Urinary bladder (tissue), 4 donors: ENCODE data around the gene OSTF1. TPM values are rescaled to one million over a fixed set of nuclear protein-coding genes. Genes with fewer than 3 reads are reported as not detected.

ENCODE experiments used
- DNase-seq: peaks from one replicate; pipeline ENCODE4 v3.0.0-alpha.2; 2015; ENCODE audit errors: extremely low spot score
- H3K27ac ChIP-seq: one replicate; pipeline ENCODE4 v1.5.1; 2013; ENCODE audit warnings: low read depth, mild to moderate bottlenecking, moderate library complexity
- H3K36me3 ChIP-seq: one replicate; pipeline ENCODE4 v1.6.1; 2013; ENCODE audit warnings: mild to moderate bottlenecking, moderate library complexity; ENCODE audit not compliant: insufficient read depth
- H3K4me1 ChIP-seq: one replicate; pipeline ENCODE4 v1.6.1; 2013; ENCODE audit warnings: mild to moderate bottlenecking, moderate library complexity; ENCODE audit not compliant: insufficient read depth
- H3K4me3 ChIP-seq: one replicate; pipeline ENCODE4 v1.5.1; 2013; ENCODE audit warnings: low read depth, low read length
- whole genome bisulfite sequencing: extraction: QIAGEN DNeasy Blood & Tissue Kit; methylation state at CpG from one replicate; pipeline ENCODE4 v1.1.7; 2013; 5-methylcytosine and 5-hydroxymethylcytosine counted together
- polyA plus RNA-seq: library from polyadenylated mRNA; stranded (reverse); fragments of 200-250 nt; gene quantifications from one replicate; pipeline ENCODE4 v1.2.3, GENCODE V29; 2013
- total RNA-seq: library from RNA; depleted of rRNA; stranded (reverse); fragments of >200 nt; gene quantifications from one replicate; pipeline ENCODE4 v1.2.3, GENCODE V29; 2014
- donor health status: healthy with polysubstance abuse.
- donor health status: healthy.

The OSTF1 gene
- total and polyA plus RNA-seq, 2 donors: 32.7 to 32.9 TPM

GRCh38 chr9:75092766-75093165, 4.5 kb downstream of the OSTF1 start:
- no peak overlapping the region for H3K27ac ChIP-seq
- H3K36me3 ChIP-seq: no peaks in the 10 kb centered on the region
- no peak overlapping the region for H3K4me3 ChIP-seq
- DNase-seq: no peak
- no peaks in the 10 kb centered on the region for H3K4me1 ChIP-seq
- 90% methylated on average over 4 of the region's 4 CpGs for WGBS

GRCh38 chr9:75096796-75097195, 8.5 kb downstream of the OSTF1 start:
- peak overlapping the region; percentile 83 for H3K27ac ChIP-seq

GRCh38 chr9:75101004-75101588, 12.8 kb downstream of the OSTF1 start:
- Histone ChIP-seq H3K36me3 (no peaks in the 10 kb centered on the region), H3K4me3 (no peak overlapping the region), H3K4me1 (peaks cover 2% of the 10 kb centered on the region), H3K27ac (peak overlapping the region; percentile 3)
- 52% methylated on average over 9 of the region's 9 CpGs for WGBS
- DNase-seq: no peak

More at GRCh38 chr9:75096796-75097195, 8.5 kb downstream of the OSTF1 start:
- Histone ChIP-seq H3K4me3 (no peak overlapping the region), H3K4me1 (no peaks in the 10 kb centered on the region), H3K36me3 (no peaks in the 10 kb centered on the region)
- 44% methylated on average over 4 of the region's 4 CpGs for WGBS
- no peak for DNase-seq

- 85% methylated on average over 7 of the region's 7 CpGs for WGBS
- Histone ChIP-seq H3K4me3 (no peak overlapping the region), H3K36me3 (no peaks in the 10 kb centered on the region), H3K27ac (no peak overlapping the region), H3K4me1 (peaks cover 2% of the 10 kb centered on the region)
- no peak for DNase-seq
Measured at GRCh38 chr9:75102177-75102790, 14.0 kb downstream of the OSTF1 start.

- peaks cover 3% of the 10 kb centered on the region for H3K4me1 ChIP-seq
Measured at GRCh38 chr9:75104607-75105006, 16.3 kb downstream of the OSTF1 start.

GRCh38 chr9:75105019-75105540, 16.8 kb downstream of the OSTF1 start:
- DNase-seq: no peak
- H3K36me3 ChIP-seq: no peaks in the 10 kb centered on the region
- no peak overlapping the region for H3K27ac ChIP-seq
- H3K4me1 ChIP-seq: peaks cover 3% of the 10 kb centered on the region
- no peak overlapping the region for H3K4me3 ChIP-seq
- 85% methylated on average over 2 of the region's 2 CpGs for WGBS

More at GRCh38 chr9:75104607-75105006, 16.3 kb downstream of the OSTF1 start:
- no peak for DNase-seq
- no peak overlapping the region for H3K4me3 ChIP-seq
- no peak overlapping the region for H3K27ac ChIP-seq
- 90% methylated on average over 3 of the region's 3 CpGs for WGBS
- H3K36me3 ChIP-seq: no peaks in the 10 kb centered on the region

GRCh38 chr9:75105841-75106240, 17.5 kb downstream of the OSTF1 start:
- no peak for DNase-seq
- WGBS: 53% methylated on average over 2 of the region's 2 CpGs
- peaks cover 3% of the 10 kb centered on the region for H3K4me1 ChIP-seq
- H3K36me3 ChIP-seq: no peaks in the 10 kb centered on the region
- H3K27ac ChIP-seq: no peak overlapping the region
- H3K4me3 ChIP-seq: no peak overlapping the region

GRCh38 chr9:75106857-75107256, 18.5 kb downstream of the OSTF1 start:
- H3K27ac ChIP-seq: peak overlapping the region; percentile 73

GRCh38 chr9:75108571-75108970, 20.3 kb downstream of the OSTF1 start:
- peaks cover 4% of the 10 kb centered on the region for H3K4me1 ChIP-seq
- H3K36me3 ChIP-seq: no peaks in the 10 kb centered on the region
- H3K4me3 ChIP-seq: no peak overlapping the region
- WGBS: 41% methylated on average over 4 of the region's 4 CpGs
- no peak for DNase-seq
- H3K27ac ChIP-seq: peak overlapping the region; percentile 5

More at GRCh38 chr9:75106857-75107256, 18.5 kb downstream of the OSTF1 start:
- peaks cover 5% of the 10 kb centered on the region for H3K4me1 ChIP-seq
- DNase-seq: no peak
- no peaks in the 10 kb centered on the region for H3K36me3 ChIP-seq
- WGBS: 62% methylated on average over 6 of the region's 6 CpGs
- no peak overlapping the region for H3K4me3 ChIP-seq

GRCh38 chr9:75109210-75109839, 21.0 kb downstream of the OSTF1 start:
- Histone ChIP-seq H3K4me3 (no peak overlapping the region), H3K36me3 (no peaks in the 10 kb centered on the region), H3K27ac (no peak overlapping the region), H3K4me1 (peaks cover 4% of the 10 kb centered on the region)
- 92% methylated on average over 7 of the region's 7 CpGs for WGBS
- no peak for DNase-seq

GRCh38 chr9:75111019-75111622, 22.8 kb downstream of the OSTF1 start:
- DNase-seq: no peak
- 78% methylated on average over 5 of the region's 5 CpGs for WGBS
- Histone ChIP-seq H3K4me1 (peaks cover 4% of the 10 kb centered on the region), H3K36me3 (no peaks in the 10 kb centered on the region), H3K4me3 (no peak overlapping the region), H3K27ac (peak overlapping the region; percentile 18)

GRCh38 chr9:75112789-75113188, 24.5 kb downstream of the OSTF1 start:
- 47% methylated on average over 4 of the region's 4 CpGs for WGBS
- Histone ChIP-seq H3K36me3 (no peaks in the 10 kb centered on the region), H3K4me3 (no peak overlapping the region), H3K4me1 (peaks cover 4% of the 10 kb centered on the region), H3K27ac (no peak overlapping the region)
- no peak for DNase-seq

GRCh38 chr9:75116306-75116705, 28.0 kb downstream of the OSTF1 start:
- Histone ChIP-seq H3K36me3 (no peaks in the 10 kb centered on the region), H3K4me3 (no peak overlapping the region), H3K27ac (peak overlapping the region; percentile 19), H3K4me1 (no peaks in the 10 kb centered on the region)
- DNase-seq: no peak
- 74% methylated on average over 4 of the region's 4 CpGs for WGBS
